GM19397 (cell line): Measurements from ENCODE around the gene EID3.

Experiments used
- ATAC-seq: cut with Tn5 transposase; IDR thresholded peaks from one replicate; pipeline ENCODE4 v1.9.1; 2021; ENCODE audit warnings: mild to moderate bottlenecking, moderate library complexity; ENCODE audit not compliant: unreplicated experiment

Gene EID3

GRCh38 chr12:104353012-104353981 lies 49.8 kb downstream of the EID3 start:
- ATAC-seq: no peak

- ATAC-seq: no peak
Measured at GRCh38 chr12:104354167-104354867, 50.8 kb downstream of the EID3 start.
